Stomach (tissue), 4 donors: ENCODE measurements around the gene ESPN.

Source experiments
- CTCF ChIP-seq, 7 experiments: fragments of 450-650 bp in 4 of 7; fragments of 200-600 bp in 3 of 7; sonication (generic) in 3 of 7; IDR thresholded peaks; one replicate each; pipeline ENCODE4 v1.5.1; 2016 to 2019; ENCODE audit warnings: antibody characterized with exemption in 7 of 7, control low read depth in 2 of 7, mild to moderate bottlenecking in 1 of 7
- POLR2AphosphoS5 ChIP-seq, 3 donors: sonication (generic); formaldehyde crosslinking; IDR thresholded peaks; one replicate each; pipeline ENCODE4 v1.6.1; 2016; ENCODE audit warnings: antibody characterized with exemption in 3 of 3

GRCh38 chr1:6477039-6477820 is 52.7 kb downstream of the ESPN start:
- TF ChIP-seq CTCF (IDR thresholded peaks at IDR 0.05) (no peak), POLR2AphosphoS5 (IDR thresholded peaks at IDR 0.05) (no peak)
